ES-I3 (cell line): ENCODE data around the gene ST3GAL6.
A peak's percentile ranks its signal among the peaks of the same experiment; 100 is the strongest.

Experiments
- H3K36me3 ChIP-seq: 2 replicates; pipeline ENCODE4 v1.6.1; 2013; ENCODE audit warnings: mild to moderate bottlenecking, low read length, control low read depth, moderate library complexity; ENCODE audit not compliant: insufficient read depth
- H3K4me1 ChIP-seq: 2 replicates; pipeline ENCODE4 v1.6.1; 2013; ENCODE audit warnings: mild to moderate bottlenecking, control low read depth, low read length; ENCODE audit not compliant: insufficient read depth
- H3K9ac ChIP-seq: 2 replicates; pipeline ENCODE4 v1.6.1; 2013; ENCODE audit warnings: low read depth, mild to moderate bottlenecking, low read length, moderate library complexity
- H3K9me3 ChIP-seq: 2 replicates; pipeline ENCODE4 v1.6.1; 2013; ENCODE audit warnings: mild to moderate bottlenecking, low read length, moderate library complexity; ENCODE audit not compliant: control insufficient read depth, insufficient read depth

ST3GAL6 gene

DNA sequence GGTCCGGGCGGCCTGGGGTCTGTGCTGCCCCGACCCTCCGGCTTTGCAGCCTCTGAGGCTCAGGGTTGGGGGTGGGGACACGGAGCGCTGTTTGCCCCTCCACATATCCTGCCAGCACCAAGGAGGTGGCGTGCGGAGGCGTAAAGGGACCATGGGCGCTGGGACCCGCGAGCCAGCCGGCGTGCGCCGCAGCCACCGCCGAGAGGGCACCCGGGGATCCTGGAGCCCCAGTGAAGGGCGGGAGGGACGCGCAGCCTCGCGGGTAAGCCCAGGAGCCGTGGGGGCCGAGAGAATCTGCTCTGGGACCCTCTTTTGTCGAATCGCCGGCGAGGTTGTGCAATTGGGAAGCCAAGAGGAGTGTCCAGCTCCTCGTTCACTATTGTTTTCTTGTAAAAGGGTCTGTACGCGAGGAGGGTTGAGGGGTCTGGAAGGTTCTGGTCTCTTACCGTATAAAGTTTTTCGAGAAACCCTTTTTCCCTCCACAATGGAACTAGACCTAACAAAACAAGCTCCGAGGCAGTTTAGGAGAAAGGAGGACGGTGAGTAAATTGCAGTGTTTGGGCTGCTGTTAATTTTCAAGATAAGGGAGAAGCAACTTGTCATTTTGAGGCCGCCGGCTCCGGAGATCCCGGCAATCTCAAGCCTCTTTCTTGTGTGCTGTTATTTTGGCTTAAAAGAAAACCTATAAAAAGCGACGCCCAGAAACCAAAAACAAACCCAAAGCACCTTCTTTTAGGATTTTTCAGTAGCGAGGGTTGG lies 29.9 kb upstream of the ST3GAL6 start:
- peaks cover 10% of the 10 kb centered on the region; the same call in 1 of the 2 replicates for H3K4me1 ChIP-seq
- H3K36me3 ChIP-seq: no peaks in the 10 kb centered on the region
- no peaks in the 10 kb centered on the region for H3K9me3 ChIP-seq
- peak overlapping the region; percentile 56 for H3K9ac ChIP-seq

DNA sequence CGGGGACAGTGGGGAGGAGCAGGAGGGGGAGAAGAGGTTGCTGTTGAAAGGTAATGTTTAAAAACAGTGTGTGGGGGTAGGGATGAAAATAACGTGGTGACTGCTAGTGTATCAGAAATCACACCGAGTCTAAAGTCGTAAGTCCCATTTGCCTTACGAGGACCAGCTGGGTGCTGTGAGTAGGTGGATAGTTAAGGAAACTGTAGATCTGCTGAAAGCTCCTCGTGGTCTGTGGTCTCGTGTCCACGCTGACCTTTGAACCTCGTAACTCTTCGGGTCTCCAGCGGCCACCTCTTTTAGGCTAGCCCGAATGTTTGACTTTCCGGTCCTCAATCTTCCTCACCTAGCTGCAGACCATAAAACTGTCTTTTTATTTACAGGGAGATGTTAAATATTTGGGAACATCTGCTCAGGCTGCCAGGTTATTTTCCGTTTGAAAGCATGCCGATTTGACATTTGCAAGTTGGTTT lies 29.3 kb upstream of the ST3GAL6 start:
- no peaks in the 10 kb centered on the region for H3K9me3 ChIP-seq
- no peaks in the 10 kb centered on the region for H3K36me3 ChIP-seq
- peaks cover 10% of the 10 kb centered on the region; the same call in 1 of the 2 replicates for H3K4me1 ChIP-seq
- H3K9ac ChIP-seq: peak overlapping the region; percentile 56

DNA sequence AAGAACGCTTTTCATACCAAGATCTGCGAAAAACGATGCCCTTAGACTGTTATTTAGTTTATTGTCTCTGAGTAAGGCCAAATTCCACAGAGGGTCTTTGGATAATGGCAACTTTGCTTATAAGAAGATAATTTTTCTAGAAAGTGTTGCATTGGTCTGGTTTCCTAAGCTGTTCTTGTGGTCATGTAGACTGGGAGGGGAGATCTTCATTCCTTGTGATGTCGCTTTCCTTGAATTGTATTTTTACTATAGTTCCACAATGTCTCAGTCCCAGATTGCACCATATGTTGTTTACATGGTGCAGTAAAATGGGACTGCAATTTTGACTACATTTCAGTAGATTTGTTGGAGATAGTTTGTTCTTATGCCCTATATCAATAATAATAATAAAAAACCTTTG lies 28.8 kb upstream of the ST3GAL6 start:
- Histone ChIP-seq H3K9me3 (no peaks in the 10 kb centered on the region), H3K36me3 (no peaks in the 10 kb centered on the region), H3K4me1 (peaks cover 10% of the 10 kb centered on the region; the same call in 1 of the 2 replicates), H3K9ac (peak overlapping the region; percentile 56; the same call in 1 of the 2 replicates)

DNA sequence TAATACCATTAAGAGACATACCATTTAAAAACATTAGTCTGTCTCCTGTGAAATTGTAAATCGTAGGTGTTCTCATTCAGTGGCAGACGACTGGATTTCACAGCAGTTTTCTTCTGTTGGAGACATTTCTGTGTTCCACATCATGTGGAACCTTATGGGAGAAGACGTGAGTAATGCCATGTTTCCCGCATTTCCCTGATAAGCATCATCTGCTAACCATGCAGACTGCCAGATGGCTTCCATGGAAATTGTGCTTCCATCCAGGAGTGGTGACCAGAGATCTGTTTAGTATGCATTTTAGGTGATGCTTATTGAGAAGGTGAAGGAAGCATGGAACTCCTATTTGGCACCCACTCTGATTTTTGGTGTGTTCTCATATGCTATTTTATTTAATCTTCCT lies 28.4 kb upstream of the ST3GAL6 start:
- H3K4me1 ChIP-seq: peaks cover 10% of the 10 kb centered on the region; the same call in 1 of the 2 replicates

DNA sequence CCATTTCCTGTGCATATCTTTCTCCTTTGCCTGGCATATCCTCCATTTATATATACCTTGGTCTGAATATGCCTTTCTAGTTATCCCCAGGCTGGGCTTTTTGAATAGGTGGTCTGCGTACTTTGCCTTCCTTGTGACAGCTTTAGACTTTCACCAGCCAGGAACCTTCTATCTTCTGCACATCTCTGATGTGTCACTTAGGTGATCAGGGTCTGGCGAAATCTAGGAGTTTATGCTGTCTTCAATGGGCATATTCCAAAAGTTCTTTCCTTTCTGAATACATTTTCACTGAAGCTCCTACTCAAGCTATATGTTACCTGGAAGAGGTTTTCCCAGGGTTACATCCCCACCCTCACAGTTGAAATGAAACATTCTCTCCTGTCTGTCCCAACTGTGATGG lies 27.8 kb upstream of the ST3GAL6 start:
- H3K9ac ChIP-seq: no peak overlapping the region
- H3K9me3 ChIP-seq: no peaks in the 10 kb centered on the region
- no peaks in the 10 kb centered on the region for H3K36me3 ChIP-seq
- peaks cover 10% of the 10 kb centered on the region; the same call in 1 of the 2 replicates for H3K4me1 ChIP-seq

More for the DNA sequence above, 28.4 kb upstream of the ST3GAL6 start:
- Histone ChIP-seq H3K9ac (no peak overlapping the region), H3K9me3 (no peaks in the 10 kb centered on the region), H3K36me3 (no peaks in the 10 kb centered on the region)

DNA sequence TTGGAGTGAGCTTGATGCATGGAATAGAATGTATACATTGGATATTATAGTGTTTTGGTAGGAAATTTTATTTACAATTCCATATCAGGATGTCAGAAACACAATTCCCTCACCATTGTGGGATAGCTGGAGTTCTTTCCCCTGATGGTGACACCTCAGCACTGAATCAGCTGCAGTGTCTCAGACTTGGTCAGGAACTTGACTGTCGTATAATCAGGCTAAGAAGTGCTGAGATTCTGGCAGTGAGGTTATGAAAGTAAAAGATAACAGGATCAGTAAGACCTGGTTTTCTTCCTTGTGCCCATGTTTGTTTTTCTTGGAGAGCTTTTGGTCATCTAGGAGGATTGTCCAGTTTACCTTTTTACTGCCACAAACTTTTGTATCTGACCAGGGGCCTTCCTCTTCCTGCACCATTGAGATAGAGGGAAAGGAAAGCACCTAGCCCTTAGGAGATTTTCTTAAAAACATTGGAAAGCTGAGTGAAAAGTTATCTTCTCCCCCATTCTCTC lies 27.3 kb upstream of the ST3GAL6 start:
- H3K9me3 ChIP-seq: no peaks in the 10 kb centered on the region
- H3K9ac ChIP-seq: no peak overlapping the region
- H3K4me1 ChIP-seq: peaks cover 7% of the 10 kb centered on the region; the same call in 1 of the 2 replicates
- H3K36me3 ChIP-seq: no peaks in the 10 kb centered on the region

DNA sequence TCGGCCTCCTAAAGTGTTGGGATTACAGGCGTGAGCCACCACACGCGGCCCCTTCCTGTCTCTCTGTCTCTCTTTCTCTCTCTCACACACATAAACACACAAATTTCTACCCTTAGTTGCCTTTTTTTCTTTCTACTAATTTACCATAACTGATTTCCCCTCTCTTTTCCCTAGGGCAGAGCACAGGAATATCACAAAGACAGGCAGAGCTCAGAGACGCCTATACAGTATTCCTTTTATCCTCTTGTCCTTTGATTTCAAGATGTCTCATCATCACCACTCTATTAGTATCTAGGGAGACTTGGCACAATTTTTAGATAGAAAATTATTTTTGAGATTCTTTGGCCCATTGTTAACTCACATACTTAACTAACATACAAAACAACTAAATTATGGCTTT lies 25.8 kb upstream of the ST3GAL6 start:
- no peak overlapping the region for H3K9ac ChIP-seq
- 0 out of 2 replicates have a peak, but pooled peaks cover 6% of the 10 kb centered on the region for H3K4me1 ChIP-seq
- H3K36me3 ChIP-seq: no peaks in the 10 kb centered on the region
- no peaks in the 10 kb centered on the region for H3K9me3 ChIP-seq

DNA sequence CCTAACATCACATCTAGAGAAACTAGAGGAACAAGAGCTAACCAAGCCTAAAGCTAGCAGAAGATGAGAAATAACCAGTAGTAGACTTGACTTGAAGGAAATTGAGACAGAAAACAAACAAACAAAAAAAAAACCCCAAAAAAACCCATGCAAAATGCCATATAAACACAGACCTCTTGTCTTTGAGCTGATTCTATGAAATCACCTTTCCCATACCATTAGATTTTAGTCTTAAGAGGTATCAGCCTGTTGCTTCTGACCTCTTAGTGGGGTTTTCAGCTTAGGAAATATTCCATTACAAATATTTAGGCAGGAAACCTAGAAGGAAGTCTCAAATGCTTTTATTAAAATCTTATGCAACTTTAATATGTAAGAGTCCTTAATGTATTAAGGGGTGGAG lies 23.9 kb upstream of the ST3GAL6 start:
- Histone ChIP-seq H3K36me3 (no peaks in the 10 kb centered on the region), H3K9ac (no peak overlapping the region), H3K4me1 (0 out of 2 replicates have a peak, but pooled peaks cover 2% of the 10 kb centered on the region), H3K9me3 (no peaks in the 10 kb centered on the region)

DNA sequence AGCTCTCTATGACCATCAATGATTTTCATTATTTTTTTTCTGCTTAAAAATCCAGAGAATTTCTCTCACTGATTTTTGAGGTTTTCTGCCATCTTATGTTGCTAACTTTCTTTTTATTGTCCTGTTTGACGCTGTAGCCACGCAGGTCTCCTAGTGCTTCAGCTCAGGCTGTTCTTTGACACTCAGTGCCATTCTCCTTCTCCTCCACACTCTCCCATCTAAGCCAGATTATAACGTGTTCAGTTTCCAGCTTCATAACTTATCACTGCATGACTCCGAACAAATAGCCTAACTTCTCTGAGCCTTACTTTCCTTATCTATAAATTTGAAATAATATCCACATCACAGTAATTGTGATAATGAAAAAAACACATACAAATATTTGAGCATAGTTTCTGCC lies 22.8 kb upstream of the ST3GAL6 start:
- Histone ChIP-seq H3K9me3 (no peaks in the 10 kb centered on the region), H3K4me1 (no peaks in the 10 kb centered on the region), H3K9ac (no peak overlapping the region), H3K36me3 (no peaks in the 10 kb centered on the region)

DNA sequence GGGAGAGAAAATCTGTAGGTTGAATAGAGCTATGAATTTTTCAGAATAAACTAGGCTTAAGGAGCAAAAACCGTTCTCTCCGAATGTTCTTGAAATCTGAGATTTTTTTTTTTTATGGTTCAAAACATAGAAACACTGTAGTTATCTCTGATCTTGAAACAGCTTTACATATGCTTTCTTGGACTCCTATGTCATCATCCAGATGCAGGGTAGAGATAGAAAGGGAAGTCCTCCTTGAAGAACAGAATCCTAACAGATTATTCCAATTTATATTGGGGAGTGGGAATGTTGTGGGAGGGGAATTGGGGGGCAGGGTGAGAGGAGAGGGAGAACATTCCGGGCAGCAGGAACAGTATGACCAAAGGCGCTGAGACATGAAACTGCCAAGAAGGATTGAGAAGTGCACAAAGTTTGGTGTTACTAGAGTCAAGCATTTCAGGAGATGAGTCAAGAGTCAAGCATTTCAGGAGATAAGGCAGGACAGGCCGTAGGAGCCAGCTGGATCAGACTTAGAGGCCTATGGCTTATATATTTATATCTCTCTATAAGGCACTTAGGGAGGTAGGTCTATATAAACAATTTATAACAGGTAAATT lies 21.9 kb upstream of the ST3GAL6 start:
- no peak overlapping the region for H3K9ac ChIP-seq
- H3K9me3 ChIP-seq: no peaks in the 10 kb centered on the region
- H3K36me3 ChIP-seq: no peaks in the 10 kb centered on the region
- no peaks in the 10 kb centered on the region for H3K4me1 ChIP-seq

DNA sequence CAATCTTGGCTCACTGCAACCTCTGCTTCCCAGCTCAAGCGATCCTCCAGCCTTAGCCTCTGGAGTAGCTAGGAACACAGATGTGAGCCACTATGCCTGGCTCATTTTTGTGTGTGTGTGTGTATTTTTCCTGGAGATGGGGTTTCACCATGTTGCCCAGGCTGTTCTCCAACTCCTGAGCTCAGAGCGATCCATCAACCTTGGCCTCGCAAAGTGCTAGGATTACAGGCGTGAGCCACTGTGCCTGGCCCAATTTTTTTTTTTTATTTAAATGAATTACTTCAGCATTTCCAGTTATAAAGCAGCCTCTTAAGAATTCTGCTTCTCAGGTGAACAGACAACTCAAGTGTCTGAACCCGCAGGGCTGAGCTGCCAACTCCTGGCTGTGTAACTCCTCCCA lies 20.1 kb upstream of the ST3GAL6 start:
- Histone ChIP-seq H3K9me3 (no peaks in the 10 kb centered on the region), H3K4me1 (no peaks in the 10 kb centered on the region), H3K9ac (no peak overlapping the region), H3K36me3 (no peaks in the 10 kb centered on the region)

DNA sequence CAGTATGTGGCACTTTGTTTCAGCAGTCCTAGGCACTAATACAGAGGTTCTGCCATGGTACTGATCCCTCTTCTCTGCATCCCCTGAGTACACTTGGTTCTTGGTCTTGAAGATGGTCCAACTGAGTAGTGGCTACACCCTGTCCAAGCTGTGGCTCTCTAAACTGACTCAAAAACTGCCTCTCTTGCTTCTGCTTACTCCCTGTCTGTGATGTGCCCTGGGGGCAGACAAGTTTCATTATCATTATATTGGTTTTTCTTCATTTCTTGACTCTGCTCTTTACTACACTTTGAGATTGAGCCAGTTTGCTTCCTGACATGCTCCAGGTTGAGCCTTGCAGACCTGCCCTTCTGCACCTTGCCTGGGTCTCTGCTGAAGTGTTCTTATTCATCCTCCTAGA lies 18.9 kb upstream of the ST3GAL6 start:
- Histone ChIP-seq H3K4me1 (peaks cover under 1% of the 10 kb centered on the region; the same call in 1 of the 2 replicates), H3K36me3 (no peaks in the 10 kb centered on the region)

DNA sequence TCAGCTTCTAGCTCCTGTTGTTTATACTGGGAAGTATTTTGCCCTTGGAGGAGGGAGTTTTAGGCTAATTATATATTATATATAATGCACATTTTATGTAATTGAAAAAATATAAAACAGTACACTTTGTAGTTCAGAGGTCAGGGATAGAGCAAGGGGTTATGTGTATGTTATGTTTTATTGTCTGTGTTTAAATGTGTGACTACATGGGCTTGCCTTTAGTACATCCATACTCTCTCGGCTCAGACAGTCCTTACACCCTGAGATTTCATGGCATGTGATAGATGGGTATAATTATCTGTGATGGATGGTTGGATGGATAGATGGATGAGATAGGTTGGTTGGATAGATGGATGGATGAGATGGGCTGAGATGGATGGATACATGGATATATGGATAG lies 17.4 kb upstream of the ST3GAL6 start:
- H3K9me3 ChIP-seq: no peaks in the 10 kb centered on the region
- peaks cover 8% of the 10 kb centered on the region; the same call in 1 of the 2 replicates for H3K4me1 ChIP-seq
- no peak overlapping the region for H3K9ac ChIP-seq
- no peaks in the 10 kb centered on the region for H3K36me3 ChIP-seq

More for the DNA sequence above, 18.9 kb upstream of the ST3GAL6 start:
- Histone ChIP-seq H3K9me3 (no peaks in the 10 kb centered on the region), H3K9ac (no peak overlapping the region)

DNA sequence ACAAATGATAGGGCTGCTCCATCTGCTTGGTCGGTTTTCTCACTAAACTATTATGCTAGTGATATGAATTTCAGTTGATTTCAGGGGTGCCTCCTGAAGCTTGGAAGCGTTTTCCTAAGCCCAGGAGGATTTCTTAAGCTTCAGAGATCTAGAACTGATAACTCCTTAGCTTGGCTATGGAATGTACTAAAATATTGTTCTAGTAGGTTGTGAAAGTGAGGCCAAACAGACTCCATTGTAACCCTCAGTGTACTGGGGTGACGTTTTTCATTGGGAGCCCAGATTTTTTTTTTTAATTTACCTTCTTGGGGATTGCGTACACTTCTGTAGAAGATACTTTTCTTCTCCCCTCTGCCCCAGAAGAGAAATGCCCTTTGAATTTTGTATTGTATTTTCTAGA lies 17.0 kb upstream of the ST3GAL6 start:
- H3K9me3 ChIP-seq: no peaks in the 10 kb centered on the region
- H3K4me1 ChIP-seq: peaks cover 8% of the 10 kb centered on the region; the same call in 1 of the 2 replicates
- no peak overlapping the region for H3K9ac ChIP-seq
- H3K36me3 ChIP-seq: no peaks in the 10 kb centered on the region

DNA sequence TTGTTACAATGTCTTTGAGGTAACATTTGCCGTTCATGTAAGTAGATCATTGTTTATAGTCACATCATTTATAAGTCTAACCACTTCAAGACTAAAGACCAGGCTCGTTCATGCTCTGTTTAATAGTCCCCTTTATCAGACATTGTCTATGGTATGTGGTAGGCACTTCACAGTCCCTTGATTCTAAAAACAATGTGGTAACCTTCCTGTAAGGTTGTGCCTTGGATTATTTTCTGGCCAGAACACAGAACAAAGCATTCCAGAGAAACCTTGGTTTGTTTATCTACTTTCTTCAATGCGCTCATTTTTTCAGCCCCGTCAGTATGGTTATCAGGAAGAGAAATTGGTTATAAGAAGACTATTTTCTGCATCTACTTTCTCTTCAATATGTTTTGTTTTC lies 16.3 kb upstream of the ST3GAL6 start:
- Histone ChIP-seq H3K4me1 (peaks cover 8% of the 10 kb centered on the region; the same call in 1 of the 2 replicates), H3K9ac (no peak overlapping the region), H3K9me3 (no peaks in the 10 kb centered on the region), H3K36me3 (no peaks in the 10 kb centered on the region)
